ENCODE measurements around the gene DCUN1D3. TPM values are rescaled to one million over a fixed set of nuclear protein-coding genes. Genes with fewer than 3 reads are reported as not detected.

DCUN1D3 gene
- total RNA-seq, 2 donors from 2014 or later: 7.2 to 16.5 TPM

- intact Hi-C loops (cut with DNase I): loop anchor here (10.0 kb wide), 1 partner anchor 114 kb away; the partner anchor contains the start of genes ERI2 and REXO5
- H3K4me1 ChIP-seq (replicated peaks): no peaks in the 10 kb centered on the region
- TF ChIP-seq POLR2AphosphoS5 (IDR thresholded peaks at IDR 0.05) (no peak), CTCF (IDR thresholded peaks at IDR 0.05) (no peak), POLR2A (IDR thresholded peaks at IDR 0.05) (no peak)
- no peaks in the 10 kb centered on the region for H3K27me3 ChIP-seq (replicated peaks; ENCODE audit: insufficient read depth)
- H3K4me3 ChIP-seq: no peak overlapping the region
- WGBS: 55% methylated on average over 4 of the region's 4 CpGs
- DNase-seq (ENCODE audit: low spot score): no peak
- no peaks in the 10 kb centered on the region for H3K36me3 ChIP-seq
- H3K27ac ChIP-seq: no peak overlapping the region
- H3K9me3 ChIP-seq: no peaks in the 10 kb centered on the region
Observed at GRCh38 chr16:20918486-20919239, 18.5 kb upstream of the DCUN1D3 start.

GRCh38 chr16:20916942-20917341, 16.8 kb upstream of the DCUN1D3 start:
- Histone ChIP-seq H3K27me3 (replicated peaks; ENCODE audit: insufficient read depth) (no peaks in the 10 kb centered on the region), H3K9me3 (no peaks in the 10 kb centered on the region), H3K4me3 (no peak overlapping the region), H3K36me3 (no peaks in the 10 kb centered on the region), H3K4me1 (replicated peaks) (no peaks in the 10 kb centered on the region), H3K27ac (no peak overlapping the region)
- intact Hi-C loops (cut with DNase I): loop anchor here (10.0 kb wide), 1 partner anchor 112 kb away; the partner anchor contains the start of genes ERI2 and REXO5
- WGBS: 89% methylated on average over 4 of the region's 4 CpGs
- DNase-seq (ENCODE audit: low spot score): no peak
- no peak for TF ChIP-seq POLR2AphosphoS5 (IDR thresholded peaks at IDR 0.05)
- TF ChIP-seq POLR2A (IDR thresholded peaks at IDR 0.05): no peak
- no peak for TF ChIP-seq CTCF (IDR thresholded peaks at IDR 0.05)

GRCh38 chr16:20916289-20916688, 16.1 kb upstream of the DCUN1D3 start:
- WGBS: 96% methylated on average over 10 of the region's 10 CpGs
- Histone ChIP-seq H3K36me3 (no peaks in the 10 kb centered on the region), H3K4me1 (replicated peaks) (no peaks in the 10 kb centered on the region), H3K27ac (no peak overlapping the region), H3K9me3 (no peaks in the 10 kb centered on the region), H3K4me3 (no peak overlapping the region), H3K27me3 (replicated peaks; ENCODE audit: insufficient read depth) (no peaks in the 10 kb centered on the region)
- intact Hi-C loops (cut with DNase I): loop anchor here (10.0 kb wide), 1 partner anchor 111 kb away; the partner anchor contains the start of genes ERI2 and REXO5
- DNase-seq (ENCODE audit: low spot score): no peak
- no peak for TF ChIP-seq POLR2A (IDR thresholded peaks at IDR 0.05)
- TF ChIP-seq CTCF (IDR thresholded peaks at IDR 0.05): no peak
- no peak for TF ChIP-seq POLR2AphosphoS5 (IDR thresholded peaks at IDR 0.05)

- WGBS: 62% methylated on average over 1 of the region's 1 CpG
- TF ChIP-seq POLR2AphosphoS5 (IDR thresholded peaks at IDR 0.05) (no peak), CTCF (IDR thresholded peaks at IDR 0.05) (no peak), POLR2A (IDR thresholded peaks at IDR 0.05) (no peak)
- Histone ChIP-seq H3K27ac (no peak overlapping the region), H3K27me3 (replicated peaks; ENCODE audit: insufficient read depth) (no peaks in the 10 kb centered on the region), H3K9me3 (no peaks in the 10 kb centered on the region), H3K36me3 (no peaks in the 10 kb centered on the region), H3K4me3 (no peak overlapping the region), H3K4me1 (replicated peaks) (peaks cover under 1% of the 10 kb centered on the region)
- DNase-seq (ENCODE audit: low spot score): no peak
- intact Hi-C loops (cut with DNase I): loop anchor here (10.0 kb wide), 1 partner anchor 107 kb away; the partner anchor contains the start of genes ERI2 and REXO5
Observed at GRCh38 chr16:20911361-20911760, 11.2 kb upstream of the DCUN1D3 start.
